Measurements from ENCODE around the gene PPP2R3A. TPM values are rescaled to one million over a fixed set of nuclear protein-coding genes. Genes with fewer than 3 reads are reported as not detected.

PPP2R3A gene
- total RNA-seq, 1 experiment from 2014 or later: 1.1 TPM

DNA sequence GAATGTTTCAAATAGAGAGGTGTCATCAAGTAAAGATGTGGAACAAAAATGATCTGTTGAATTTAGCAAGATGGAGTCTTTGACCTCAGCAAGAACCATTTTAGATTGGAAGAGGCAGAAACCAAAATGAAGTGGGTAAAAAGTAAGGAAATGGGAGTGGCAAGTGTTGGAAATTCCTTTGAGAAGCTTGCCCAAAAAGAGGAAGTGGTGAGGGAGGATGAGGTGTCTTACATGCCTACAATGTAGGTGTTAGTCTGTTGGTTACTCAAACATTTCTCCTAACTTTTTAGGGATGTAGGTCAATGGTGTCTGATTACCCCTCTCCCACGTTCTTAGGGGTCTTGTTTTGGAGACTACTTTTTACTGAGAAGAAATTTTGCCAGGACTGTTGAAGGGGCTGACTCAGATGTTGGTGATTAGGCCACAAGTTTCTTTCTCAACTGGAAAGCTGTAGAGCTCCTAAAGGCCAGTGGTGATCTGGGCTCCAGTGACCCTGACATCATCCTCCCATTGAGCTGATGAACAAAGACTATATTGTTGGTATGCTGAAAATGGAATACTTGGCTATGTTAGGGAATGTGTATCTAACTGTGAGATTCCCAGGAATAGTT lies 5.1 kb downstream of the PPP2R3A start:
- ChIA-PET POLR2A (ENCODE audit: low non-redundant PET) (no interaction called here), CTCF (no interaction called here)
- BruUV-seq (replicated peaks): no TSS peak
- Histone ChIP-seq H3K4me3 (ENCODE audit: low read depth, low read length, poor library complexity, severe bottlenecking) (no peak overlapping the region), H3K36me3 (ENCODE audit: insufficient read depth, low read length, poor library complexity, severe bottlenecking) (no peaks in the 10 kb centered on the region), H3K27me3 (replicated peaks; ENCODE audit: insufficient read depth, low read depth, low read length, poor library complexity) (peaks cover 27% of the 10 kb centered on the region), H3K4me1 (ENCODE audit: insufficient read depth, low read length, poor library complexity, severe bottlenecking) (no peaks in the 10 kb centered on the region), H3K9me3 (ENCODE audit: low read depth, low read length, poor library complexity, severe bottlenecking) (no peaks in the 10 kb centered on the region), H3K27ac (ENCODE audit: low read depth, low read length, poor library complexity, severe bottlenecking) (no peak overlapping the region)
- intact Hi-C loops (cut with micrococcal nuclease; ENCODE audit: unreplicated experiment): no loop called here
- no peak for DNase-seq (ENCODE audit: low spot score)
- TF ChIP-seq, protein P1, sequence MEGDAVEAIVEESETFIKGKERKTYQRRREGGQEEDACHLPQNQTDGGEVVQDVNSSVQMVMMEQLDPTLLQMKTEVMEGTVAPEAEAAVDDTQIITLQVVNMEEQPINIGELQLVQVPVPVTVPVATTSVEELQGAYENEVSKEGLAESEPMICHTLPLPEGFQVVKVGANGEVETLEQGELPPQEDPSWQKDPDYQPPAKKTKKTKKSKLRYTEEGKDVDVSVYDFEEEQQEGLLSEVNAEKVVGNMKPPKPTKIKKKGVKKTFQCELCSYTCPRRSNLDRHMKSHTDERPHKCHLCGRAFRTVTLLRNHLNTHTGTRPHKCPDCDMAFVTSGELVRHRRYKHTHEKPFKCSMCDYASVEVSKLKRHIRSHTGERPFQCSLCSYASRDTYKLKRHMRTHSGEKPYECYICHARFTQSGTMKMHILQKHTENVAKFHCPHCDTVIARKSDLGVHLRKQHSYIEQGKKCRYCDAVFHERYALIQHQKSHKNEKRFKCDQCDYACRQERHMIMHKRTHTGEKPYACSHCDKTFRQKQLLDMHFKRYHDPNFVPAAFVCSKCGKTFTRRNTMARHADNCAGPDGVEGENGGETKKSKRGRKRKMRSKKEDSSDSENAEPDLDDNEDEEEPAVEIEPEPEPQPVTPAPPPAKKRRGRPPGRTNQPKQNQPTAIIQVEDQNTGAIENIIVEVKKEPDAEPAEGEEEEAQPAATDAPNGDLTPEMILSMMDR (conservative IDR thresholded peaks at IDR 0.05; ENCODE audit: low read depth, low read length): no peak
- no peak for TF ChIP-seq EZH2 (IDR thresholded peaks at IDR 0.05; ENCODE audit: borderline replicate concordance, low read depth, low read length, poor library complexity, severe bottlenecking)

DNA sequence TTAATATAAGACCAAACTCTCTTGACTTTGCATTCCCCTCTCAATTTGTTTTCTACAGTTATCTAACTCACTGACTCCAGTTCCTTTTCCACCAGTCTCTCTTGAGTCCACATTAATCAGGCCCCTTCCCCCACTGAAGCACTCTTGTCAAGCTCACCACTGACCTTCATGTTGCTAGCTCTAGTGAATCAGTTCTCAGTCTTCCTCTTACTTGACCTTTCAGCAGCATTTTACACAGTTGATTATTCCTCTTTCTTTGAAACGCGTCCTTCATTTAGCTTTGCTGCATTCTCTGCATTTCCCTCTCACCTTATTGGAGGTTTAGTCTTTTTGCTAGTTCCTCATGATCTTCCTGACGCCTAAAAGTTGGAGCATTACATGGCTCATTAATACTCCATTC lies 8.3 kb downstream of the PPP2R3A start:
- no peak overlapping the region for H3K27ac ChIP-seq (ENCODE audit: low read depth, low read length, poor library complexity, severe bottlenecking)
- H3K36me3 ChIP-seq (ENCODE audit: insufficient read depth, low read length, poor library complexity, severe bottlenecking): no peaks in the 10 kb centered on the region
- TF ChIP-seq EZH2 (IDR thresholded peaks at IDR 0.05; ENCODE audit: borderline replicate concordance, low read depth, low read length, poor library complexity, severe bottlenecking): no peak
- TF ChIP-seq, protein P1 (conservative IDR thresholded peaks at IDR 0.05; ENCODE audit: low read depth, low read length): no peak
- no peak for DNase-seq (ENCODE audit: low spot score)
- intact Hi-C loops (cut with micrococcal nuclease; ENCODE audit: unreplicated experiment): no loop called here
- ChIA-PET POLR2A (ENCODE audit: low non-redundant PET) (no interaction called here), CTCF (no interaction called here)
- no peaks in the 10 kb centered on the region for H3K4me1 ChIP-seq (ENCODE audit: insufficient read depth, low read length, poor library complexity, severe bottlenecking)
- H3K27me3 ChIP-seq (replicated peaks; ENCODE audit: insufficient read depth, low read depth, low read length, poor library complexity): peaks cover 6% of the 10 kb centered on the region
- no peaks in the 10 kb centered on the region for H3K9me3 ChIP-seq (ENCODE audit: low read depth, low read length, poor library complexity, severe bottlenecking)
- no TSS peak for BruUV-seq (replicated peaks)
- no peak overlapping the region for H3K4me3 ChIP-seq (ENCODE audit: low read depth, low read length, poor library complexity, severe bottlenecking)

DNA sequence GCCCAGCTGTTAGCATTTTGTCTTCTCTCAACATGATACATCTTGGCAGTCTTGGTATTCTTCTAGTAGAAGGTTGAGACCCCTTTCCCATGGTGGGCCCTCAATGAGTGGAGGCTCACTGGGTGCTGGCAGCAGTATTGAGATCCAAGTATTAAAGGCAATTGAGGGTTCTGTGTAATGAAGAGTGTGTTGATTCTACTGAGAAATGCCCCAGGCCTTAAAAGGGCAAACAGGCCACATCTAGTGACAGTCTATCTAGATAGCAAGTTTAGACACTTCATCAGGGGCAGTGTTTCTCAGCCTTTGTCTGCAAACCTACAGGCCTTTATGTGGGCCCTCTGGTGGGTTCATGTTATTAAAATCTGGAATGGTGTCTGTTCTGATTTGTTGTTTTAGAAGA lies 9.5 kb downstream of the PPP2R3A start:
- DNase-seq (ENCODE audit: low spot score): no peak
- TF ChIP-seq, protein P1 (conservative IDR thresholded peaks at IDR 0.05; ENCODE audit: low read depth, low read length): no peak
- no peak for TF ChIP-seq EZH2 (IDR thresholded peaks at IDR 0.05; ENCODE audit: borderline replicate concordance, low read depth, low read length, poor library complexity, severe bottlenecking)
- no peak overlapping the region for H3K4me3 ChIP-seq (ENCODE audit: low read depth, low read length, poor library complexity, severe bottlenecking)
- H3K36me3 ChIP-seq (ENCODE audit: insufficient read depth, low read length, poor library complexity, severe bottlenecking): no peaks in the 10 kb centered on the region
- CTCF ChIA-PET: no interaction called here
- H3K27me3 ChIP-seq (replicated peaks; ENCODE audit: insufficient read depth, low read depth, low read length, poor library complexity): peaks cover 4% of the 10 kb centered on the region
- no peaks in the 10 kb centered on the region for H3K4me1 ChIP-seq (ENCODE audit: insufficient read depth, low read length, poor library complexity, severe bottlenecking)
- intact Hi-C loops (cut with micrococcal nuclease; ENCODE audit: unreplicated experiment): no loop called here
- H3K9me3 ChIP-seq (ENCODE audit: low read depth, low read length, poor library complexity, severe bottlenecking): no peaks in the 10 kb centered on the region
- H3K27ac ChIP-seq (ENCODE audit: low read depth, low read length, poor library complexity, severe bottlenecking): no peak overlapping the region
- no TSS peak for BruUV-seq (replicated peaks)
- POLR2A ChIA-PET (ENCODE audit: low non-redundant PET): no interaction called here

Data from A673 (cell line).